ENCODE measurements around the gene IL17B. TPM values are rescaled to one million over a fixed set of nuclear protein-coding genes. Genes with fewer than 3 reads are reported as not detected.

IL17B gene
- total and polyA plus RNA-seq, 2 experiments from 2014 or later: not detected

- TF ChIP-seq, protein P1, sequence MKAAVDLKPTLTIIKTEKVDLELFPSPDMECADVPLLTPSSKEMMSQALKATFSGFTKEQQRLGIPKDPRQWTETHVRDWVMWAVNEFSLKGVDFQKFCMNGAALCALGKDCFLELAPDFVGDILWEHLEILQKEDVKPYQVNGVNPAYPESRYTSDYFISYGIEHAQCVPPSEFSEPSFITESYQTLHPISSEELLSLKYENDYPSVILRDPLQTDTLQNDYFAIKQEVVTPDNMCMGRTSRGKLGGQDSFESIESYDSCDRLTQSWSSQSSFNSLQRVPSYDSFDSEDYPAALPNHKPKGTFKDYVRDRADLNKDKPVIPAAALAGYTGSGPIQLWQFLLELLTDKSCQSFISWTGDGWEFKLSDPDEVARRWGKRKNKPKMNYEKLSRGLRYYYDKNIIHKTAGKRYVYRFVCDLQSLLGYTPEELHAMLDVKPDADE (IDR thresholded peaks at IDR 0.05): no peak
Observed at GRCh38 chr5:149333711-149334443, 45.2 kb downstream of the IL17B start (continued).

DNA sequence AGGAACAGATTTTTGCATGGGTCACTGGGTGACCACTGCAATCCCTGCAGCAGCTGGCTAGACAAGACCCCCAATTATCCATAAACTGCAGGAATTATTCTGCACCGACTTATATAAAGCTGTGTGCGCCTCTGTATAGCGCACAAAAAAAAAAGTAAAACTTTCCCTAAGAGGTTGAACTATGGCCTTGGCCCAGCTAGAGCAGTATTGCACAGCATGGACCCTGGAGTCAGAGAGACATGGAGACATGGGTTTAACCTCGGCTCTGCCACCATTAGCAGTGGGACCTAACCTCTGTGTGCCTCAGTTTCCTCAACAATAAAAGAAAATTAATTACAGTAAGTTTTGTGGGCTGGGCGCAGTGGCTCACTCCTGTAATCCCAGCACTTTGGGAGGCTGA lies 50.9 kb downstream of the IL17B start:
- no peak overlapping the region for H2AFZ ChIP-seq
- ATAC-seq (no peak), DNase-seq (ENCODE audit: low spot score) (no peak)
- no peaks in the 10 kb centered on the region for H3F3A ChIP-seq (replicated peaks; ENCODE audit: low read depth)
- no peaks in the 10 kb centered on the region for H3K4me1 ChIP-seq (ENCODE audit: insufficient read depth)
- no peak overlapping the region for H3K4me3 ChIP-seq
- no peak overlapping the region for H3K27ac Mint-ChIP-seq
- H3K4me3 Mint-ChIP-seq: no peak overlapping the region
- no peaks in the 10 kb centered on the region for H3K36me3 ChIP-seq (ENCODE audit: insufficient read depth)
- no peak overlapping the region for H3K27ac ChIP-seq (ENCODE audit: low read depth)
- no peaks in the 10 kb centered on the region for H3K9me3 Mint-ChIP-seq
- no peaks in the 10 kb centered on the region for H3K36me3 Mint-ChIP-seq (ENCODE audit: low read depth)
- H3K27me3 ChIP-seq (ENCODE audit: insufficient read depth): no peaks in the 10 kb centered on the region
- no peaks in the 10 kb centered on the region for H3K4me1 Mint-ChIP-seq
- no peaks in the 10 kb centered on the region for H3K9me2 ChIP-seq (ENCODE audit: insufficient read depth)
- H3K27me3 Mint-ChIP-seq (ENCODE audit: insufficient read depth, low read depth, poor library complexity): no peaks in the 10 kb centered on the region
- no peaks in the 10 kb centered on the region for H4K20me1 ChIP-seq (replicated peaks; ENCODE audit: insufficient read depth)
- no peaks in the 10 kb centered on the region for H3K79me2 ChIP-seq (replicated peaks; ENCODE audit: insufficient read depth)
- no peak overlapping the region for H3K4me2 ChIP-seq
- TF ChIP-seq, protein P2, sequence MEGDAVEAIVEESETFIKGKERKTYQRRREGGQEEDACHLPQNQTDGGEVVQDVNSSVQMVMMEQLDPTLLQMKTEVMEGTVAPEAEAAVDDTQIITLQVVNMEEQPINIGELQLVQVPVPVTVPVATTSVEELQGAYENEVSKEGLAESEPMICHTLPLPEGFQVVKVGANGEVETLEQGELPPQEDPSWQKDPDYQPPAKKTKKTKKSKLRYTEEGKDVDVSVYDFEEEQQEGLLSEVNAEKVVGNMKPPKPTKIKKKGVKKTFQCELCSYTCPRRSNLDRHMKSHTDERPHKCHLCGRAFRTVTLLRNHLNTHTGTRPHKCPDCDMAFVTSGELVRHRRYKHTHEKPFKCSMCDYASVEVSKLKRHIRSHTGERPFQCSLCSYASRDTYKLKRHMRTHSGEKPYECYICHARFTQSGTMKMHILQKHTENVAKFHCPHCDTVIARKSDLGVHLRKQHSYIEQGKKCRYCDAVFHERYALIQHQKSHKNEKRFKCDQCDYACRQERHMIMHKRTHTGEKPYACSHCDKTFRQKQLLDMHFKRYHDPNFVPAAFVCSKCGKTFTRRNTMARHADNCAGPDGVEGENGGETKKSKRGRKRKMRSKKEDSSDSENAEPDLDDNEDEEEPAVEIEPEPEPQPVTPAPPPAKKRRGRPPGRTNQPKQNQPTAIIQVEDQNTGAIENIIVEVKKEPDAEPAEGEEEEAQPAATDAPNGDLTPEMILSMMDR (conservative IDR thresholded peaks at IDR 0.05; ENCODE audit: low read depth in 2 of 2): no peak
- no peak for TF ChIP-seq ZNF331 (CRISPR knock-in tag; IDR thresholded peaks at IDR 0.05; ENCODE audit: low read depth)
- TF ChIP-seq EZH2 (IDR thresholded peaks at IDR 0.05; ENCODE audit: low read depth, unreplicated experiment): no peak
- no peak for TF ChIP-seq NANOG (IDR thresholded peaks at IDR 0.05; ENCODE audit: borderline replicate concordance)
- TF ChIP-seq, protein P1 (IDR thresholded peaks at IDR 0.05): no peak
- TF ChIP-seq ZNF462 (CRISPR knock-in tag; IDR thresholded peaks at IDR 0.05): no peak
- TF ChIP-seq CREB1 (CRISPR knock-in tag; IDR thresholded peaks at IDR 0.05; ENCODE audit: low read depth): no peak

All from GM23338 (cell line).